Activated CD8-positive, alpha-beta memory T cell treated with anti-CD3 and anti-CD28 coated beads for 36 hours (primary cell): ENCODE data around the gene ZAP70. TPM values are rescaled to one million over a fixed set of nuclear protein-coding genes. Genes with fewer than 3 reads are reported as not detected.

ENCODE experiments used
- CTCF ChIA-PET: fragments of 350-600 bp; sonication (Branson Sonifier 250); formaldehyde crosslinking; loops from one replicate; lab custom pipeline; 2021; ENCODE audit warnings: antibody characterized with exemption; lab: Charles Lee
- POLR2A ChIA-PET: fragments of 350-600 bp; sonication (Branson Sonifier 250); formaldehyde crosslinking; loops from one replicate; lab custom pipeline; 2021; ENCODE audit warnings: antibody characterized with exemption; lab: Charles Lee
- total RNA-seq, 2 experiments: library from RNA; stranded (reverse); gene quantifications; one replicate each; pipeline ENCODE4 v1.2.3, GENCODE V29; 2021

ZAP70 gene
- total RNA-seq, 2 experiments from 2014 or later: 201 to 206 TPM

GRCh38 chr2:97723156-97724072 lies 10.0 kb downstream of the ZAP70 start:
- ChIA-PET CTCF (interaction anchor here (1.0 to 4.9 kb wide), 2 partner anchors 9 to 18 kb away, joined by 4 to 16 read pairs; no protein-coding TSS in a partner anchor), POLR2A (no interaction called here)

- ChIA-PET CTCF (interaction anchor here (1.0 to 4.9 kb wide), 2 partner anchors 10 to 17 kb away, joined by 4 to 16 read pairs; no protein-coding TSS in a partner anchor), POLR2A (no interaction called here)
These were observed 10.7 kb downstream of the ZAP70 start for GRCh38 chr2:97724073-97724410.

GRCh38 chr2:97724501-97724900 lies 11.1 kb downstream of the ZAP70 start:
- POLR2A ChIA-PET: no interaction called here
- CTCF ChIA-PET: interaction anchor here (1.0 to 4.9 kb wide), 2 partner anchors 10 to 17 kb away, joined by 4 to 16 read pairs; no protein-coding TSS in a partner anchor

- CTCF ChIA-PET: interaction anchor here (1.0 to 4.9 kb wide), 4 partner anchors 11 to 25 kb away, joined by 3 to 16 read pairs (median 5); no protein-coding TSS in a partner anchor
- POLR2A ChIA-PET: no interaction called here
These were observed 11.7 kb downstream of the ZAP70 start for GRCh38 chr2:97724946-97725688.

GRCh38 chr2:97726261-97727064 lies 13.1 kb downstream of the ZAP70 start:
- CTCF ChIA-PET: interaction anchor here (1.0 to 4.9 kb wide), 4 partner anchors 8 to 26 kb away, joined by 3 to 16 read pairs (median 4); no protein-coding TSS in a partner anchor
- POLR2A ChIA-PET: interaction anchor here (1.8 kb wide), 1 partner anchor 16 kb away, joined by 4 read pairs; no protein-coding TSS in a partner anchor

GRCh38 chr2:97727296-97727695 lies 13.9 kb downstream of the ZAP70 start:
- POLR2A ChIA-PET: interaction anchor here (1.8 kb wide), 1 partner anchor 15 kb away, joined by 4 read pairs; no protein-coding TSS in a partner anchor

GRCh38 chr2:97728091-97728731 lies 14.8 kb downstream of the ZAP70 start:
- CTCF ChIA-PET: interaction anchor here (1.6 to 2.6 kb wide), 2 partner anchors 16 to 28 kb away, joined by 4 to 6 read pairs; no protein-coding TSS in a partner anchor
- POLR2A ChIA-PET: interaction anchor here (1.5 kb wide), 1 partner anchor 14 kb away, joined by 4 read pairs; no protein-coding TSS in a partner anchor

More at GRCh38 chr2:97727296-97727695, 13.9 kb downstream of the ZAP70 start:
- CTCF ChIA-PET: interaction anchor here (1.0 to 4.9 kb wide), 3 partner anchors 9 to 27 kb away, joined by 3 to 16 read pairs (median 6); no protein-coding TSS in a partner anchor

- CTCF ChIA-PET: interaction anchor here (0.6 to 2.3 kb wide), 6 partner anchors 12 to 722 kb away, joined by 3 to 8 read pairs (median 5); partner anchors contain the start of gene ZAP70
- POLR2A ChIA-PET: interaction anchor here (0.6 to 1.5 kb wide), 3 partner anchors 8 to 16 kb away, joined by 3 to 5 read pairs (median 4); partner anchors contain the start of gene ZAP70
These were observed 16.9 kb downstream of the ZAP70 start for GRCh38 chr2:97730245-97730644.

- ChIA-PET POLR2A (interaction anchor here (0.6 kb wide), 1 partner anchor 13 kb away, joined by 3 read pairs; no protein-coding TSS in a partner anchor), CTCF (interaction anchor here (0.6 to 2.3 kb wide), 2 partner anchors 18 to 250 kb away, joined by 3 to 8 read pairs; partner anchors contain the start of gene ZAP70)
These were observed 18.1 kb downstream of the ZAP70 start for GRCh38 chr2:97731274-97732020.

GRCh38 chr2:97732436-97733340 lies 19.3 kb downstream of the ZAP70 start:
- ChIA-PET CTCF (no interaction called here), POLR2A (no interaction called here)

- CTCF ChIA-PET: no interaction called here
These were observed 20.1 kb downstream of the ZAP70 start for GRCh38 chr2:97733341-97734035.

GRCh38 chr2:97734061-97735051 lies 21.0 kb downstream of the ZAP70 start:
- ChIA-PET POLR2A (no interaction called here), CTCF (no interaction called here)

More at GRCh38 chr2:97733341-97734035, 20.1 kb downstream of the ZAP70 start:
- POLR2A ChIA-PET: no interaction called here

GRCh38 chr2:97735161-97735561 lies 21.8 kb downstream of the ZAP70 start:
- POLR2A ChIA-PET: no interaction called here

GRCh38 chr2:97736185-97736584 lies 22.8 kb downstream of the ZAP70 start:
- ChIA-PET CTCF (no interaction called here), POLR2A (no interaction called here)

More at GRCh38 chr2:97735161-97735561, 21.8 kb downstream of the ZAP70 start:
- CTCF ChIA-PET: no interaction called here
